A549 (cell line): Measurements from ENCODE around the gene AIG1. TPM values are rescaled to one million over a fixed set of nuclear protein-coding genes. Genes with fewer than 3 reads are reported as not detected.

Source experiments
- ATAC-seq, 2 experiments: fragments of 200-7000 bp in 1 of 2; fragments of >200 bp in 1 of 2; cut with Nextera tagmentation in 1 of 2; cut with Tn5 transposase in 1 of 2; 3 replicates each; pipeline versions ENCODE4 v1.8.0 to v1.9.1; 2018 to 2020; ENCODE audit warnings: mild to moderate bottlenecking in 1 of 2, moderate library complexity in 1 of 2
- CTCF ChIA-PET: fragments of 300-600 bp; sonication (Branson Sonifier 250); formaldehyde crosslinking; extraction: SDS; loops from one replicate; lab custom pipeline; 2021; ENCODE audit warnings: antibody characterized with exemption, inconsistent platforms; lab: Yijun Ruan, JAX
- POLR2A ChIA-PET: fragments of 350-600 bp; formaldehyde crosslinking; extraction: SDS; loops from one replicate; lab custom pipeline; 2021; ENCODE audit warnings: antibody characterized with exemption, inconsistent platforms; lab: Yijun Ruan, JAX
- DNase-seq, 2 experiments: peaks; one replicate each; pipeline versions ENCODE4 v3.0.0 to v3.0.0-alpha.2; 2011 to 2016; ENCODE audit warnings: low read depth in 1 of 2, low spot score in 1 of 2
- FAIRE-seq: peaks from 2 replicates; lab custom pipeline; 2011; peaks lifted over from hg19 to GRCh38; lab: Jason Lieb, UNC
- H3K27ac ChIP-seq, 2 experiments: fragments of >200 bp; sonication (Bioruptor Twin); formaldehyde crosslinking; 3 replicates each; pipeline ENCODE4 v1.5.1; 2016 to 2017
- H3K4me1 ChIP-seq: fragments of >200 bp; sonication (Bioruptor Twin); formaldehyde crosslinking; 3 replicates; pipeline ENCODE4 v1.6.1; 2016
- H3K4me2 ChIP-seq: fragments of >200 bp; sonication (Bioruptor Twin); formaldehyde crosslinking; 3 replicates; pipeline ENCODE4 v1.6.1; 2016
- H3K4me3 ChIP-seq: fragments of >200 bp; sonication (Bioruptor Twin); formaldehyde crosslinking; 3 replicates; pipeline ENCODE4 v1.5.1; 2016
- H3K9me3 ChIP-seq: fragments of >200 bp; sonication (Bioruptor Twin); formaldehyde crosslinking; 3 replicates; pipeline ENCODE4 v1.6.1; 2016
- ATOH8 ChIP-seq: fragments of 250-450 bp; sonication (Bioruptor Pico); IDR thresholded peaks from 2 replicates; pipeline ENCODE4 v1.5.0; 2020; ENCODE audit warnings: low read depth, mild to moderate bottlenecking, moderate library complexity
- BHLHE40 ChIP-seq: IDR thresholded peaks from 2 replicates; pipeline ENCODE4 v1.6.1; 2012; ENCODE audit warnings: low read depth, low read length, inconsistent platforms
- CEBPB ChIP-seq, 2 experiments: fragments of >200 bp in 1 of 2; sonication (Bioruptor Twin) in 1 of 2; formaldehyde crosslinking in 1 of 2; IDR thresholded peaks; 2 replicates each; pipeline ENCODE4 v1.6.1; 2012 to 2016
- EHF ChIP-seq: fragments of 250-450 bp; sonication (Bioruptor Pico); IDR thresholded peaks from 2 replicates; pipeline ENCODE4 v1.5.0; 2020; ENCODE audit warnings: mild to moderate bottlenecking
- EHMT2 ChIP-seq: fragments of 200-600 bp; sonication (generic); IDR thresholded peaks from 2 replicates; pipeline ENCODE4 v1.6.1; 2016; ENCODE audit warnings: antibody characterized with exemption, low read depth, mild to moderate bottlenecking, moderate library complexity
- ELK1 ChIP-seq: fragments of 150-350 bp; IDR thresholded peaks from 2 replicates; pipeline ENCODE4 v1.6.1; 2014; ENCODE audit warnings: low read depth, mild to moderate bottlenecking, low read length
- EP300 ChIP-seq, 2 experiments: fragments of >200 bp; sonication (Bioruptor Twin); formaldehyde crosslinking; IDR thresholded peaks; 2 replicates in 1 of 2; 3 replicates in 1 of 2; pipeline ENCODE4 v1.6.1; 2016 to 2017
- ESRRA ChIP-seq: fragments of 150-350 bp; IDR thresholded peaks from 2 replicates; pipeline ENCODE4 v1.6.1; 2014; ENCODE audit warnings: mild to moderate bottlenecking, low read length, borderline replicate concordance
- FOSB ChIP-seq: fragments of 250-450 bp; sonication (Bioruptor Pico); IDR thresholded peaks from 2 replicates; pipeline ENCODE4 v1.5.0; 2020; ENCODE audit warnings: mild to moderate bottlenecking, moderate library complexity
- FOSL2 ChIP-seq, 2 experiments: fragments of 450-650 bp in 1 of 2; fragments of >200 bp in 1 of 2; sonication (Bioruptor Twin) in 1 of 2; formaldehyde crosslinking; IDR thresholded peaks; 2 replicates each; pipeline versions ENCODE4 v1.5.0 to v1.6.1; 2016 to 2020; ENCODE audit warnings: mild to moderate bottlenecking in 1 of 2, moderate library complexity in 1 of 2
- FOXS1 ChIP-seq: fragments of 250-450 bp; sonication (Bioruptor Pico); IDR thresholded peaks from 2 replicates; pipeline ENCODE4 v1.5.0; 2020; ENCODE audit warnings: mild to moderate bottlenecking, moderate library complexity
- HDAC2 ChIP-seq: fragments of 200-600 bp; sonication (generic); IDR thresholded peaks from 2 replicates; pipeline ENCODE4 v1.6.1; 2016
- HEYL ChIP-seq: fragments of 250-450 bp; sonication (Bioruptor Pico); IDR thresholded peaks from 2 replicates; pipeline ENCODE4 v1.8.0; 2021; ENCODE audit warnings: mild to moderate bottlenecking, moderate library complexity
- HOXB13 ChIP-seq: fragments of 250-450 bp; sonication (Bioruptor Pico); IDR thresholded peaks from 2 replicates; pipeline ENCODE4 v1.5.0; 2020; ENCODE audit warnings: low read depth, mild to moderate bottlenecking, moderate library complexity
- JUNB ChIP-seq: fragments of >200 bp; sonication (Bioruptor Twin); formaldehyde crosslinking; IDR thresholded peaks from 2 replicates; pipeline ENCODE4 v1.6.1; 2016
- MYC ChIP-seq: IDR thresholded peaks from 2 replicates; pipeline ENCODE4 v1.6.1; 2012; ENCODE audit warnings: mild to moderate bottlenecking, inconsistent platforms, low read length, improper control_type of control experiment, borderline replicate concordance
- NR3C1 ChIP-seq: fragments of >200 bp; sonication (Bioruptor Twin); formaldehyde crosslinking; IDR thresholded peaks from 3 replicates; pipeline ENCODE4 v1.6.1; 2017
- PHF8 ChIP-seq: fragments of 200-600 bp; sonication (generic); IDR thresholded peaks from 2 replicates; pipeline ENCODE4 v1.6.1; 2016; ENCODE audit warnings: low read depth, mild to moderate bottlenecking, antibody characterized with exemption, moderate library complexity, borderline replicate concordance
- RCOR1 ChIP-seq: fragments of 150-350 bp; IDR thresholded peaks from 2 replicates; pipeline ENCODE4 v1.6.1; 2014; ENCODE audit warnings: antibody characterized with exemption, low read length, low read depth
- RNF2 ChIP-seq: fragments of 200-600 bp; sonication (generic); IDR thresholded peaks from 2 replicates; pipeline ENCODE4 v1.6.1; 2016; ENCODE audit warnings: low read depth, mild to moderate bottlenecking, antibody characterized with exemption, moderate library complexity, borderline replicate concordance
- TFCP2L1 ChIP-seq: fragments of 250-450 bp; sonication (Bioruptor Pico); IDR thresholded peaks from 2 replicates; pipeline ENCODE4 v1.5.0; 2021; ENCODE audit warnings: mild to moderate bottlenecking
- ZC3H11A ChIP-seq: fragments of 450-650 bp; IDR thresholded peaks from 2 replicates; pipeline ENCODE4 v1.6.1; 2014; ENCODE audit warnings: antibody characterized with exemption, mild to moderate bottlenecking
- ZSCAN20 ChIP-seq: fragments of 250-450 bp; sonication (Bioruptor Pico); IDR thresholded peaks from 2 replicates; pipeline ENCODE4 v1.8.0; 2022; ENCODE audit warnings: mild to moderate bottlenecking, moderate library complexity
- WGBS: methylation state at CpG from one replicate; pipeline ENCODE4 v1.1.6; 2017; ENCODE audit errors: missing lambda C conversion rate; 5-methylcytosine and 5-hydroxymethylcytosine counted together
- polyA plus RNA-seq, 4 experiments: library from polyadenylated mRNA; depleted of rRNA in 3 of 4; stranded (reverse); fragments of >200 nt; fragmentation: RNase III in 1 of 4; extraction: RNeasy Plus Mini Kit Qiagen cat#74134 plus additional on column Dnase treatment in 1 of 4; gene quantifications; 2 replicates in 3 of 4; 3 replicates in 1 of 4; pipeline ENCODE4 v1.2.3, GENCODE V29; 2011 to 2017

AIG1 gene
- polyA plus RNA-seq, 2 of the 4 experiments (the other 2 are of a cell fraction), result 29.5 to 38.3 TPM

GRCh38 chr6:143333081-143333480, 272.4 kb downstream of the AIG1 start:
- ChIA-PET POLR2A (no interaction called here), CTCF (no interaction called here)
- Histone ChIP-seq H3K4me1 (peaks cover 6% of the 10 kb centered on the region; the same call in 1 of the 3 replicates), H3K9me3 (no peaks in the 10 kb centered on the region), H3K27ac (no peak overlapping the region), H3K4me3 (no peak overlapping the region), H3K4me2 (no peak overlapping the region)
- peak in 1 of 2 experiments; percentile 10 for DNase-seq
- TF ChIP-seq PHF8 (no peak), RCOR1 (no peak)
- WGBS, result 71% methylated on average over 2 of the region's 2 CpGs
- no peak for FAIRE-seq
- ATAC-seq, result no peak

- Histone ChIP-seq H3K9me3 (no peaks in the 10 kb centered on the region), H3K4me3 (no peak overlapping the region), H3K27ac (no peak overlapping the region; a peak in 1 of 6 replicates), H3K4me1 (peaks cover 4% of the 10 kb centered on the region; the same call in 1 of the 3 replicates), H3K4me2 (no peak overlapping the region)
- no peak for ATAC-seq
- CTCF ChIA-PET, result no interaction called here
- no peak for FAIRE-seq
- DNase-seq, result no peak
- POLR2A ChIA-PET, result no interaction called here
- WGBS, result 83% methylated on average over 7 of the region's 7 CpGs
- TF ChIP-seq PHF8 (no peak), EP300 (IDR thresholded peaks at IDR 0.05) (no peak), BHLHE40 (no peak), HOXB13 (CRISPR knock-in tag) (no peak), FOXS1 (CRISPR knock-in tag) (no peak), ELK1 (no peak), RNF2 (no peak), HEYL (CRISPR knock-in tag) (no peak), ESRRA (no peak), MYC (no peak), EHF (CRISPR knock-in tag) (no peak), CEBPB (IDR thresholded peaks at IDR 0.05) (no peak), ZC3H11A (no peak), FOSL2 (IDR thresholded peaks at IDR 0.05) (no peak), FOSL2 (CRISPR knock-in tag; IDR thresholded peaks at IDR 0.05) (no peak)
- TF ChIP-seq, all 56 proteins: peak for 0
These were observed 273.2 kb downstream of the AIG1 start for GRCh38 chr6:143333749-143334520.

GRCh38 chr6:143335865-143336264, 275.2 kb downstream of the AIG1 start:
- POLR2A ChIA-PET, result no interaction called here
- DNase-seq, result no peak
- 82% methylated on average over 2 of the region's 2 CpGs for WGBS
- Histone ChIP-seq H3K27ac (no peak overlapping the region), H3K4me1 (no peaks in the 10 kb centered on the region), H3K9me3 (no peaks in the 10 kb centered on the region), H3K4me3 (no peak overlapping the region), H3K4me2 (no peak overlapping the region)
- CTCF ChIA-PET, result interaction anchor here (1.0 to 1.6 kb wide), 2 partner anchors 9 to 12 kb away, joined by 3 to 5 read pairs; no protein-coding TSS in a partner anchor
- TF ChIP-seq PHF8, result no peak
- TF ChIP-seq FOSL2 (IDR thresholded peaks at IDR 0.05), result no peak
- no peak for TF ChIP-seq FOSL2 (CRISPR knock-in tag; IDR thresholded peaks at IDR 0.05)
- TF ChIP-seq EHF (CRISPR knock-in tag), result no peak
- TF ChIP-seq NR3C1, result no peak
- TF ChIP-seq HDAC2, result no peak
- TF ChIP-seq ESRRA, result no peak
- TF ChIP-seq ATOH8 (CRISPR knock-in tag), result no peak
- TF ChIP-seq RCOR1, result no peak
- no peak for TF ChIP-seq TFCP2L1 (CRISPR knock-in tag)
- TF ChIP-seq JUNB, result no peak
- TF ChIP-seq EHMT2, result no peak
- no peak for TF ChIP-seq FOSB
- no peak for TF ChIP-seq CEBPB (IDR thresholded peaks at IDR 0.05)
- TF ChIP-seq ZSCAN20 (CRISPR knock-in tag), result no peak
- FAIRE-seq, result no peak
- no peak for ATAC-seq
